ENCODE data around the gene P2RX4. TPM values are rescaled to one million over a fixed set of nuclear protein-coding genes. Genes with fewer than 3 reads are reported as not detected.
"Not testable (repeated sequence)": the region's sequence is repeated elsewhere in the genome, so short reads cannot be mapped to it uniquely, and the experiment has no call there.

P2RX4 gene
- total RNA-seq, 2 donors from 2014 or later = 42.3 to 50.4 TPM

DNA sequence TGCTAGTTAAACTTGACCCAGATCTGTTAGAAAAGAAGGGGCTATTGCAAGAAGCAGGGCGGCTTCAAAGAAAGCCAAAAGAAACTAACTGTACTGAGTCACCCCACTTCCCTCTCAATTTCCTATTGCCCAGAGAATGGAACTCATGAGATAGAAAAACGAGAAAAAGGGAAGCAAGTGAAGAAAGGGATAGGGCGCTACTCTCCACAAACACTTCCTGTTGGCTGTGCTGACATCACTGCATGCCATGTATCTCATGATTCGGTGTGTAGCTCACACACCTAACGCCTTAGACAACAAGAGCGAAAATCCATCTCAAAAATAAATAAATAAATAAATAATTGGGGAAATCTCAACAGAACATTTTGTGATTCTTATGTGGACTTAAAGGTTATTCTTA lies 13.0 kb upstream of the P2RX4 start:
- DNase-seq (ENCODE audit: low spot score) = no peak
- Histone ChIP-seq H3K36me3 (no peaks in the 10 kb centered on the region), H3K27ac (no peak overlapping the region), H3K27me3 (replicated peaks; ENCODE audit: insufficient read depth) (no peaks in the 10 kb centered on the region), H3K9me3 (no peaks in the 10 kb centered on the region), H3K4me3 (no peak overlapping the region), H3K4me1 (ENCODE audit: control insufficient read depth in 1 of 2, low read depth in 2 of 2) (no peaks in the 10 kb centered on the region)
- ATAC-seq (ENCODE audit: insufficient number of reproducible peaks, low FRiP score, low read depth) = no peak
- TF ChIP-seq CTCF (IDR thresholded peaks at IDR 0.05) = no peak

DNA sequence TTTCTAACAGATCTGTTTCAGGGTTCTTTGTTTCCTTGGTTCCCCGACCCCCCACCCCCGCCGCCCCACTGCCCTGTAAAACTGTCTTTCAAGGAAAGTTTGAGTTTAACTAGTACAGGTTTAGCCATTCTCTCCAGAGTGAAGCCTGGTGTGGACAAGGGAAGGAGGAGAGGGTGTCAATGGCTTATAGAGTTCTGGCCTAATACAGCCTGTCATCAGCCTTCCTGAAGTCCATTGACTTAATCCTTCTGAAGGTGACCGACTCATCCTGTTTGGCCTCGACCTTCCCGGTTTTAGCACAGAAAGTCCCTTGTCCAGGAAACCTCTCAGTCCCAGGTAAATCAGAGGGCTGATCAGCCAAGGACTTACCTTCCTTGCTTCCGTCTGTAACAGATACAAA lies 11.0 kb upstream of the P2RX4 start:
- H3K36me3 ChIP-seq = no peaks in the 10 kb centered on the region
- H3K9me3 ChIP-seq = no peaks in the 10 kb centered on the region
- H3K27me3 ChIP-seq (replicated peaks; ENCODE audit: insufficient read depth) = no peaks in the 10 kb centered on the region
- H3K4me3 ChIP-seq = no peak overlapping the region
- DNase-seq (ENCODE audit: low spot score) (no peak), ATAC-seq (ENCODE audit: insufficient number of reproducible peaks, low FRiP score, low read depth) (no peak)
- H3K4me1 ChIP-seq (ENCODE audit: control insufficient read depth in 1 of 2, low read depth in 2 of 2) = no peaks in the 10 kb centered on the region
- H3K27ac ChIP-seq = no peak overlapping the region
- TF ChIP-seq CTCF (IDR thresholded peaks at IDR 0.05) = no peak

- H3K4me1 ChIP-seq (ENCODE audit: control insufficient read depth in 1 of 2, low read depth in 2 of 2); H3K9me3 ChIP-seq; H3K36me3 ChIP-seq; H3K27me3 ChIP-seq (replicated peaks; ENCODE audit: insufficient read depth); H3K4me3 ChIP-seq; ATAC-seq (ENCODE audit: insufficient number of reproducible peaks, low FRiP score, low read depth); DNase-seq (ENCODE audit: low spot score); H3K27ac ChIP-seq: not testable (repeated sequence)
Measured at GRCh38 chr12:121201140-121201539, 8.8 kb upstream of the P2RX4 start.

DNA sequence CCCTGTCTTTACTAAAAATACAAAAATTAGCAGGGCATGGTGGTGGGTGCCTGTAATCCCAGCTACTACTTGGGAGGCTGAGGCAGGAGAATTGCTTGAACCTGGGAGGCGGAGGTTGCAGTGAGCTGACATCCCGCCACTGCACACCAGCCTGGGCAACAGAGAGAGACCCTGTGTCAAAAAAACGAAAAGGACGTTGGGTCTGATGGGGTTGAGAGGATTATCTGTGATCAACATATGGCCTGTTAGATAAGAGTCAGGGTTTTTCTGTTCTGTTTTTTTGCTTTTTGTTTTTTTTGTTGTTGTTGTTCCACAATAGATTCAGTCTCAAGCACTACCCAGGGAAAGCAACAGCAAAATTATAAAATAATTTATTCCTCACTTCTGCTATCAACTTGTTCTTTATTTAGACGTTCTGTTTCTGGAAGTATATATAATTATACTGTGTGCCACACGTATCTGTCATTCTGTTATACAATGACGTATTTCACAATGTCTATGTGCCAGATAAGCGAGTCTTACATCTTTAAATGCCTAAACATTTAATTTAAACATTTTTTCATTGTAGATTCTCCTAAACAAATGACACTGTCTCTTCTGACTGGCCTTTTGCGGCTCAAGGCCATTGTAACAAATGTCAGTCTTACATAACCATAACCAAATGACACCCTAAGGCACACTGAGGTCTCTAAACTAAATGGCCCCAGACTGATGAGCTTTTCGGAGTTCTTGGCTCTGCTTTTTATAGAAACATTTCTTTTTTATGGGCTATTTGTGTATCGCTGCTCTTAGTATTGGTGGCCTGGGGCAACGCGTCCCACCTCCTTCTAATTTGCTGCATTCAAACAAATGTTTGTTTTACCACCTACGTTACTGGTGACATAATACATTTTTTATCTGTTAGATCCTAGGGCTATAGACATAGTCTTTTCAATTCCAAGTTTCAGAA lies 7.2 kb upstream of the P2RX4 start:
- Histone ChIP-seq H3K36me3 (no peaks in the 10 kb centered on the region), H3K4me3 (no peak overlapping the region), H3K9me3 (no peaks in the 10 kb centered on the region), H3K4me1 (ENCODE audit: control insufficient read depth in 1 of 2, low read depth in 2 of 2) (no peaks in the 10 kb centered on the region), H3K27ac (no peak overlapping the region), H3K27me3 (replicated peaks; ENCODE audit: insufficient read depth) (no peaks in the 10 kb centered on the region)
- no peak for DNase-seq (ENCODE audit: low spot score)
- no peak for TF ChIP-seq CTCF (IDR thresholded peaks at IDR 0.05)
- ATAC-seq (ENCODE audit: insufficient number of reproducible peaks, low FRiP score, low read depth) = no peak

DNA sequence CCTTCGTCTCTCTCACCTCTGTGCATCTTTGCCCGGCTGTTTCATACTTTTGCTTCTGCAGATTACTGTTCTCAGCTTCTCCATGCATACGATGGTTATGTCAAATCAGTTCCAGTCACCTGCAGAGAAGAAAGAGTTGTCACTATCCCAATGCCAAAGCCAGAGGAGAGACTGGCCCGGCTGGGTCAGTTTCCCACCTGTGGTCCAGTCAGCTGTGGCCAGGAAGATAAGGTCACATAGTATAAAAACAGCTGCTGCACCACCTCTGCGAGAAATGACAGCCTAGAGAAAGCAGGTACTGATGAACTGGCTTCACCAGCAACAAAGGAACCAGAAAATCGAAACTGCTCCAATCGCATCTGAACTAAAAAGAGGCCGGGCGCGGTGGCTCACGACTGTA lies 6.4 kb upstream of the P2RX4 start:
- H3K27ac ChIP-seq = no peak overlapping the region
- H3K9me3 ChIP-seq = no peaks in the 10 kb centered on the region
- no peaks in the 10 kb centered on the region for H3K27me3 ChIP-seq (replicated peaks; ENCODE audit: insufficient read depth)

More for the DNA sequence above, 6.4 kb upstream of the P2RX4 start:
- ATAC-seq (ENCODE audit: insufficient number of reproducible peaks, low FRiP score, low read depth) (no peak), DNase-seq (ENCODE audit: low spot score) (no peak)
- no peak for TF ChIP-seq CTCF (IDR thresholded peaks at IDR 0.05)
- Histone ChIP-seq H3K4me3 (no peak overlapping the region), H3K36me3 (no peaks in the 10 kb centered on the region), H3K4me1 (ENCODE audit: control insufficient read depth in 1 of 2, low read depth in 2 of 2) (no peaks in the 10 kb centered on the region)
